GM21529 (cell line): ENCODE data around the gene NINJ1.

ENCODE experiments used
- ATAC-seq: cut with Tn5 transposase; IDR thresholded peaks from one replicate; pipeline ENCODE4 v1.9.1; 2021; ENCODE audit not compliant: unreplicated experiment

NINJ1 gene

DNA sequence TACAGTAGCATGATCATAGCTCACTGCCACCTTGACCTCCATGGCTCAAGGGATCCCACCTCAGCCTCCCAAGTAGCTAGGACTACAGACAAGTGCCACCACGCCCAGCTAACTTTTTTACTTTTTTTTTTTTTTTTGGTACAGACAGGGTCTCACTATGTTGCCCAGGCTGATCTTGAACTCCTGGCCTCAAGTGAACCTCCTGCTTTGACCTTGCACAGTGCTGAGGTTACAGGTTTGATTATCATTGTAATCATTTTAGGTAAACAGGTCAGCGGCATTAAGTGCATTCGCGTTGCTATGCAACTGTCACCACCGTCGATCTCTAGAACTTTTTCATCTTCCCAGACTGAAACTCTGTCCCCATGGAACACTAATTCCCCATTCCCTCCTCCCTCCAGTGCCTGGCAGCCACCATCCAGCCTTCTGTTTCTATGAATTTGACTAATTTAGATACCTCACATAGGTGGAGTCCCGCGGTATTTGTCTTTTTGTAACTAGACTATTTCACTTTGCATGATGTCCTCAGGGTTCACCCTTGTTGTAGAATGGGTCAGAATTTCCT lies 43.9 kb downstream of the NINJ1 start:
- no peak for ATAC-seq

DNA sequence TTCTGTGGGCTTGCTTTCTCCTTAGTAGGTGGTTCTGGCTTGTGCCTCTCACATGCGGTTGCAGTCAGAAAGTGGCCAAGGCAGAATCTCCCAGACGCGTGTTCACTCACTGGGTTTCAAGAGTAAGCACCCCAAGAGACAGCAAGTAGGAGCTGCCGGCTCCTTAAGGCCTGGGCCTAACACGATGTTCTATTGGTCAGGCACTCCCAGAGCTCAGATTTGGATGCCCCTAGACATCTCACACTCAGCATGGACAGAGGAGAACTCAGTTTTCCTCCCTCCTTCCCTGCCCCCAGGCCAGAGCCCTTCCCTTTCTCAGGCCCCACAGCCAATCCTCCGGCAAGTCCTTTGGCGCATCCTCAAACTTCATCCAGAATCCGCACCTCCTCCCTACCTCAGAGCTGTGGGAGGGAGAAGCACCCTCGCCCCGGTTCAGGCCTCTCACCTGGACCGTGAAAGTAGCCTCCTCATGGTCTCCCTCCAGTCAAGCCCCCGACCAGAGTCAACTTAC lies 44.5 kb downstream of the NINJ1 start:
- ATAC-seq = no peak

GRCh38 chr9:93089024-93089423 lies 45.0 kb downstream of the NINJ1 start:
- ATAC-seq = no peak

DNA sequence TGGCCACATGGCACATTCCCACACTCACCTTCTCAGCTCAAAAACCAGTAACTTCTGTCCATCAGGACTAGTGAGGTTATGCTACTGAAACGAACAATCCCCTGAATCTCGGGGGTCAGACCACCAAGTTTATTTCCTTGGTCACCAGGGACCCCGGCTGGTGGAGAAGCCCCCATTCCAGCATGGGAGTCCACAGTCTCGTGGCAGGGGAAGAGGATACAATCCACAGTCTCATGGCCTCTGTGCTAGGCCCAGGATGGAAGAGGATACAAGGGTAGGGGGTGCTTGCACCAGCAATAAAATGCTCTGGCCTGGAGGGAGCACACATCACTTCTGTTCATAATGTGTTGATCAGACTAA lies 45.4 kb downstream of the NINJ1 start:
- ATAC-seq = no peak

- no peak for ATAC-seq
Observed at GRCh38 chr9:93087971-93088655, 45.9 kb downstream of the NINJ1 start.

- ATAC-seq = no peak
Observed at GRCh38 chr9:93086447-93087224, 47.4 kb downstream of the NINJ1 start.

DNA sequence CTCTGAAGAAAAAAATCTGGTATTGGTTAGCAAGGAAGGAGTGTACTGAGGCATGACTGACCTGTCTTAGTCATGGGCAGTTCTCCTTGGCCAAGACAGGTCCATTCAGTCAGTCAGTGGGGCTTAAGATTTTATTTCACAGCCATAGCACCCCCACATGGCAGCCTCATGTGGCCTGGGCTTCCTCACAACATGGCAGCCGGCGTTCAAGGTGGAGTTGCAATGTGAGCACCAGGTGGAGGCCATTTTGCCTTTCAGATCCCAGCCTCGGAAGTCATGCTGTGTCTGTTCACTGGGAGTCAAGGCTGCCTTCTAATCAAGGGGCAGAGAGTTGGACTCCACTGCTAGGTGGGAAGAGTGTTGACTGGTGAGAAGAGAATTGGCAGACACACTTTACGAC lies 48.4 kb downstream of the NINJ1 start:
- no peak for ATAC-seq

- ATAC-seq = no peak
Observed at GRCh38 chr9:93084471-93084881, 49.6 kb downstream of the NINJ1 start.

DNA sequence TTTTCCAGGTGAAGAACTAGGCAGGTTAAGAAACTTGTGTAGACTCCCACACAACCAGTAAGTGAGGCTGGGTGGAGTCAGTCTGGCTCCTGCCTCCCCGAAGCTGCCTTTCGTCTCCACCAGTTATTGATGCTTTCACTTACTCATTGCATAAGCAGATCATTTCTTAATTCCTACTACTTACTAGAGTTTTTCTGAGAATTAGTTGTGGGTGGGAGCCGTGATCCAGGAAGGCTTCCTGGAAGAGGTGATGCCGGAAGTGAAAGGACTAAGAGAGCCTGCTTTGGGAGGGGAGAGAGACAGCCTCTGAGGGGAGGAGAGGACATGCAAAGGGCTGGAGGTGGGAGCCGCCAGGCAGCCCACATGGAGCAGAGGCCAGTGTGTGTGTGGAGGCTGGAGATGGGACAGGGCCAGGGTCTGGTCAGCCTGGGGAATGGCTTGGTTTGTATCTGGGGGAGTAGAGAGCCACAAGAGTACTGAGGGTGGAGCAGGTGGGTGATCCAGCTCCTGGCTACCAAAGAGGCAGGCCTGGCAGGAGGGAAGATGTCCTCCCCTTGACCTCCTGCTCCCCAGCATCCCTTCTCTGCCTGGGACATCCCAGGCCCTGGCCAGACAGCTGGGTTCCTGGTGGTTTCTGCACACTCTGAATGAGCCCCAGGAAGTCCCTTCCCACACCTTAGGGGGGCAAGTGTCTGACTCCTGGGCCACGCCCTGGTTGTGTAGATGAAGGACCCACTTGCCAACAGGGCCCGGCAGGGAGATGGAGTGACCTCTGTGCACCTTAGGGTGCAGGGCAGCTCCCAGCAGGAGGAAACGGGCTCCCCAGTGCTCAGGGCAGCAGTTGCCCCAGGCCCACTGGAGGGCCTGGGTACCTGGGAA lies 50.2 kb downstream of the NINJ1 start:
- ATAC-seq = no peak

DNA sequence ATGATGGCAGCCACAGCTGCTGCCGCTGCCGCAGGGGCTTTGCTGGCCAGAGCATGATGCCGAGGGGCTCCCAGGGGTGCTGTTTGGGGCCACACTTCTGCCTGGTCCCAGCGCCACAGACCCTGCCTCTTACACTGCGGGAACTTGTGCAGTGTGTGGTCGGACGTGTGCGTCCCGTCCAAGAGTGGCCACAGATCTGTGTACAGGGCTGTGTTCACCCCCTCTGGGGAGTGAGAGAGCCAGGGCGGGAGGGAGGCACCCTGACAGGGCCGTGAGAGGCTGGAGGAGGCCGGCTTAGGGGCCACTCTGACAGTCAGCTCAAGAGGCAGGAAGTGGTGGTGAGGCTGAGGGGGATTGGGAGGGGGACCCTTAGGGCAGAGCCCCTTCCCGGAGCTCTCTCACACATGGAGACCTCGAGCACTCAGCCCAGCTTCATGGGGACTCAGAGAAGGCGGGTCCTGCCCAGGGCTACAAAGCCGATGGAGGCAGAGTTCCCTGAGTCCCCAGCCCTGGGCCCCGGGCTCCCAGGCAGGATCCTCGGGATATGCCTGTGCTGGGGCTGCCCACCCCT lies 51.1 kb downstream of the NINJ1 start:
- no peak for ATAC-seq

DNA sequence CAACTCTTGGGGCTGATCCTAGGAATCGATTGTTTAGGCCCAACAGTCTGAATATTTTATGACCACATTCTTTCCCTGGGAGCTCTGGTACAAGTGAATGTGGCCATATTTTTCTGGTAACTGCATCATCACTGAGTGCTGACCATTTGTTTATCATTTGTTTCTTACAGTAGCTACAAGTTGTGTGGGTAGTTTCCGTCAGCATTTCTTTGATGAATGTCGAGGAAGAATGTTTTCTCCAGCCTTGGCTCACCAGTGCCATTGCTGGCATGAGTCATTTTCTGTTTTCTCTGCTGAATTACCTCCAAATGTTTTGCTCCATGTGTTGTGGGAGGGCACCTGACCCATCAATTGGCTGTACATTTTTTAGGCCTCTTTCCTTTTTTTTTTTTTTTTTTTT lies 52.1 kb downstream of the NINJ1 start:
- ATAC-seq = no peak

GRCh38 chr9:93081081-93081529 lies 52.9 kb downstream of the NINJ1 start:
- ATAC-seq = no peak

DNA sequence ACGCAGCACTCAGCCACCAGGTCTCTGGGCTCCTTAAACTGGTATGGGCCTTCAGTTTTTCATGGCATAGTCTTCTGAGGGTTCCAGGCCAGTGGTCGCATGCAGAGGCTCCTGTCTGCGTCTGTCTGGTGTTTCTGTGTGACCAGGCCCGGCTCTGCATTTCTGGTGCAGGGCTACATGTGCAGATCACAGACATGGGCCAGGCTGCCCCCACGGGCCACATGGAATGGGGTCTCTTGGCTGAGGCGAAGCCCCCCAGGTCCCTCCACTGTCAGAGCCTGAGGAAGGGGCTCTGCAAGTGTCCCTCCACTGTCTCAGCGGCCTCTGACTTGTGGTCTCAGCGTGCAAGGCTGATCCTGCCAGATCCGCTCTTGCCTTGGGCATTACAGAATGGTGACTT lies 53.6 kb downstream of the NINJ1 start:
- ATAC-seq = no peak

DNA sequence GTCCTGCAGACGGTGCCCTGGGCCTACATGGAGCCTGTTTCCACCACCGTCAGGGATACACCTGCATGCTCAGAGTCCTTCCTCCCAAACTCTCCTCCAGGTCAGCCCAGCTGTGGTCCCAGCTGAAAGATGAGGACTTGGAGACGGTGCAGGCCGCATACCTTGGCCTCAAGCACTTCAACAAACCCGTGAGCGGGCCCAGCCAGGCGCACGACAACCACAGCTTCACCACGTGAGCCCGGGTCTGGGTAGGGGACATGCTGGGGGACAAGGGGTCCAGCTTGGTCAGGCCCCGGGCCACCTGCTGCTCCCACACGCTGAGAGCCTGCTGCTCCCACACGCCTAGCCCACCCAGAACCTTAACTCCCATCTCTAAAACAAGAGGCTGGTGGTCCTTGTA lies 54.7 kb downstream of the NINJ1 start:
- no peak for ATAC-seq

GRCh38 chr9:93077811-93078210 lies 56.2 kb downstream of the NINJ1 start:
- no peak for ATAC-seq

DNA sequence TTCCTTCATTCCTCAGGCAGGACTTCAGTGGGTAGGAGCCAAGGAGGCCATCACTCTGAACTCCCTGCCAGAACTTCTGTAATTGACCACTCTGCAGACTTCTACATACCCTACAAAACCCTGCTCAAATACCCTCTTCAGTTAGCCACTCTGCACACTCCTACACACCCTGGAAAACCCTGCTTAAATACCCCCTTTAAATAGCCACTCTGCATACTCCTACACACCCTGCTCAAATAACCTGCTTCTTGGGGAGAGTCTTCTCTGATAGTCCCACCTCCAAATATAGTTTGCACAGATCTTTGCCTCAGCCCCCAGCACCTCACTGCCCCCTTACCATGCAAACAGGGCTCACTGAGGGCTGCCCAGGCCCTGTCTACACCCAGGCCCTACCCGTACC lies 56.7 kb downstream of the NINJ1 start:
- ATAC-seq = no peak

- ATAC-seq = no peak
Observed at GRCh38 chr9:93076792-93077128, 57.3 kb downstream of the NINJ1 start.

- no peak for ATAC-seq
Observed at GRCh38 chr9:93076101-93076791, 57.8 kb downstream of the NINJ1 start.

GRCh38 chr9:93072383-93072795 lies 61.7 kb downstream of the NINJ1 start:
- no peak for ATAC-seq
